Epithelial cell of esophagus (primary cell): ENCODE data around the gene PCYOX1L.

Source experiments
- DNase-seq: peaks from one replicate; pipeline ENCODE4 v3.0.0; 2010; ENCODE audit warnings: low read depth
- H3K4me3 ChIP-seq: 2 replicates; pipeline ENCODE4 v1.5.1; 2011; ENCODE audit warnings: mild to moderate bottlenecking, low read length, control low read depth
- CTCF ChIP-seq: IDR thresholded peaks from 2 replicates; pipeline ENCODE4 v1.5.1; 2011; ENCODE audit warnings: low read depth, mild to moderate bottlenecking, low read length, control low read depth, inconsistent platforms; ENCODE audit not compliant: insufficient read depth; ENCODE audit errors: missing control alignments

PCYOX1L gene

GRCh38 chr5:149410721-149411432 is 53.0 kb downstream of the PCYOX1L start:
- no peak for TF ChIP-seq CTCF
- H3K4me3 ChIP-seq, result no peak overlapping the region
- DNase-seq, result no peak

GRCh38 chr5:149411738-149412519 is 54.1 kb downstream of the PCYOX1L start:
- DNase-seq, result no peak
- no peak for TF ChIP-seq CTCF
- H3K4me3 ChIP-seq, result no peak overlapping the region

- no peak overlapping the region for H3K4me3 ChIP-seq
- no peak for TF ChIP-seq CTCF
- no peak for DNase-seq
Measured at GRCh38 chr5:149412783-149413476, 55.1 kb downstream of the PCYOX1L start.

GRCh38 chr5:149413477-149414210 is 55.8 kb downstream of the PCYOX1L start:
- H3K4me3 ChIP-seq, result no peak overlapping the region
- TF ChIP-seq CTCF, result no peak
- no peak for DNase-seq

- no peak for TF ChIP-seq CTCF
- DNase-seq, result no peak
Measured at GRCh38 chr5:149414405-149415065, 56.7 kb downstream of the PCYOX1L start.

More at GRCh38 chr5:149414405-149415065, 56.7 kb downstream of the PCYOX1L start:
- no peak overlapping the region for H3K4me3 ChIP-seq
